ENCODE data around the gene RTP2.

The RTP2 gene

DNA sequence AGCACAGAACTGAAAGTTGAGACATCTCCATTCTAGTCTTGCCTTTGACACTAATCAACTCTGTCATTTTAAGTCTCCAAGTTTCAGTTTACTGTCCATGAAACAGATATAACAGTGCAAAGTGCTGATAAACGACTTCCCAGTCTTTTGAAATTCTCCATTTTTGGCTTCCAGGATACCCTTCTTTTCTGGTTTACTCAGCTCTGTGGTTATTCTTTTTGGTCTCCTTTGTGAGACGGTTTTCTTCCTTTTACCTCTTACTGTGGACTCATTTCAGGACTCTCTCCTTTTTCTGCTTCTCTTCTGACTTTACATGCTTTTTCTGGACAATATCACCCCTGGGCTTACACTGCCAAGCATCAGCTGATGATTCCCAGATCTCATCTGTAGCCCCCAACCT lies 51.1 kb downstream of the RTP2 start:
- H2AFZ ChIP-seq (ENCODE audit: low read depth) = no peak overlapping the region
- H3K4me3 ChIP-seq (IDR thresholded peaks at IDR 0.05; ENCODE audit: insufficient read depth, low read depth, low read length) = no peak overlapping the region
- H3K4me2 ChIP-seq = no peak overlapping the region
- H3K79me2 ChIP-seq (ENCODE audit: insufficient read depth, low read depth) = no peaks in the 10 kb centered on the region
- H3K27ac ChIP-seq = no peak overlapping the region
- peaks cover 37% of the 10 kb centered on the region for H3K4me1 ChIP-seq (ENCODE audit: low read depth, poor library complexity, severe bottlenecking)
- no peaks in the 10 kb centered on the region for H3K27me3 ChIP-seq (ENCODE audit: insufficient read depth, low read depth)
- no peaks in the 10 kb centered on the region for H4K20me1 ChIP-seq (ENCODE audit: insufficient read depth)
- no peak overlapping the region for H3K9ac ChIP-seq
- no peaks in the 10 kb centered on the region for H3K36me3 ChIP-seq (ENCODE audit: insufficient read depth)
- TF ChIP-seq, protein P1, sequence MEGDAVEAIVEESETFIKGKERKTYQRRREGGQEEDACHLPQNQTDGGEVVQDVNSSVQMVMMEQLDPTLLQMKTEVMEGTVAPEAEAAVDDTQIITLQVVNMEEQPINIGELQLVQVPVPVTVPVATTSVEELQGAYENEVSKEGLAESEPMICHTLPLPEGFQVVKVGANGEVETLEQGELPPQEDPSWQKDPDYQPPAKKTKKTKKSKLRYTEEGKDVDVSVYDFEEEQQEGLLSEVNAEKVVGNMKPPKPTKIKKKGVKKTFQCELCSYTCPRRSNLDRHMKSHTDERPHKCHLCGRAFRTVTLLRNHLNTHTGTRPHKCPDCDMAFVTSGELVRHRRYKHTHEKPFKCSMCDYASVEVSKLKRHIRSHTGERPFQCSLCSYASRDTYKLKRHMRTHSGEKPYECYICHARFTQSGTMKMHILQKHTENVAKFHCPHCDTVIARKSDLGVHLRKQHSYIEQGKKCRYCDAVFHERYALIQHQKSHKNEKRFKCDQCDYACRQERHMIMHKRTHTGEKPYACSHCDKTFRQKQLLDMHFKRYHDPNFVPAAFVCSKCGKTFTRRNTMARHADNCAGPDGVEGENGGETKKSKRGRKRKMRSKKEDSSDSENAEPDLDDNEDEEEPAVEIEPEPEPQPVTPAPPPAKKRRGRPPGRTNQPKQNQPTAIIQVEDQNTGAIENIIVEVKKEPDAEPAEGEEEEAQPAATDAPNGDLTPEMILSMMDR (conservative IDR thresholded peaks at IDR 0.05; ENCODE audit: low read depth, low read length) = no peak
